ENCODE results near the gene CACFD1.

DNA sequence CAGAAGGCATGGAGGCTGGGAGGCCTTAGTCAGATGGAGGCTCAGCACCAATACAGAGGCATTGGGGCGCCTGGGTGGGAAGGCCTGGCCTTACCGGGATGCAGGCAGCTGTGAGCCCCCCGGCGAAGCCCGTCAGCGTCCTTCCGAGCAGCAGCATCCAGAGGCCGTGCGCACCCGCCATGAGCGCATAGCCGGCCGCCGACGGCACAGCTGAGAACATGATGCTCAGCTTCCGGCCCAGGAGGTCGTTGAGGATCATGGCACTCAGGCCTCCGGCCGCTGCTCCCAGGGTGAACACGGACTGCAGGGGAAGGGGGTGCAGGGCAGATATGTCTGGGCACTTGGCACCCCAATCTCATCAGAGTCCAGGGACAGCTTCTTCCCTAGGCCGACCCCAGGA lies 17.2 kb downstream of the CACFD1 start:
- TF ChIP-seq, protein P1, sequence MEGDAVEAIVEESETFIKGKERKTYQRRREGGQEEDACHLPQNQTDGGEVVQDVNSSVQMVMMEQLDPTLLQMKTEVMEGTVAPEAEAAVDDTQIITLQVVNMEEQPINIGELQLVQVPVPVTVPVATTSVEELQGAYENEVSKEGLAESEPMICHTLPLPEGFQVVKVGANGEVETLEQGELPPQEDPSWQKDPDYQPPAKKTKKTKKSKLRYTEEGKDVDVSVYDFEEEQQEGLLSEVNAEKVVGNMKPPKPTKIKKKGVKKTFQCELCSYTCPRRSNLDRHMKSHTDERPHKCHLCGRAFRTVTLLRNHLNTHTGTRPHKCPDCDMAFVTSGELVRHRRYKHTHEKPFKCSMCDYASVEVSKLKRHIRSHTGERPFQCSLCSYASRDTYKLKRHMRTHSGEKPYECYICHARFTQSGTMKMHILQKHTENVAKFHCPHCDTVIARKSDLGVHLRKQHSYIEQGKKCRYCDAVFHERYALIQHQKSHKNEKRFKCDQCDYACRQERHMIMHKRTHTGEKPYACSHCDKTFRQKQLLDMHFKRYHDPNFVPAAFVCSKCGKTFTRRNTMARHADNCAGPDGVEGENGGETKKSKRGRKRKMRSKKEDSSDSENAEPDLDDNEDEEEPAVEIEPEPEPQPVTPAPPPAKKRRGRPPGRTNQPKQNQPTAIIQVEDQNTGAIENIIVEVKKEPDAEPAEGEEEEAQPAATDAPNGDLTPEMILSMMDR (CRISPR knock-in tag; IDR thresholded peaks at IDR 0.05), result no peak
- TF ChIP-seq, protein P2, sequence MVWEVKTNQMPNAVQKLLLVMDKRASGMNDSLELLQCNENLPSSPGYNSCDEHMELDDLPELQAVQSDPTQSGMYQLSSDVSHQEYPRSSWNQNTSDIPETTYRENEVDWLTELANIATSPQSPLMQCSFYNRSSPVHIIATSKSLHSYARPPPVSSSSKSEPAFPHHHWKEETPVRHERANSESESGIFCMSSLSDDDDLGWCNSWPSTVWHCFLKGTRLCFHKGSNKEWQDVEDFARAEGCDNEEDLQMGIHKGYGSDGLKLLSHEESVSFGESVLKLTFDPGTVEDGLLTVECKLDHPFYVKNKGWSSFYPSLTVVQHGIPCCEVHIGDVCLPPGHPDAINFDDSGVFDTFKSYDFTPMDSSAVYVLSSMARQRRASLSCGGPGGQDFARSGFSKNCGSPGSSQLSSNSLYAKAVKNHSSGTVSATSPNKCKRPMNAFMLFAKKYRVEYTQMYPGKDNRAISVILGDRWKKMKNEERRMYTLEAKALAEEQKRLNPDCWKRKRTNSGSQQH (CRISPR knock-in tag; IDR thresholded peaks at IDR 0.05; ENCODE audit: low read depth), result no peak
- TF ChIP-seq EZH2 (conservative IDR thresholded peaks at IDR 0.05; ENCODE audit: low read depth, low read length), result no peak

All from HepG2 (cell line).